Gastroesophageal sphincter (tissue), 3 donors: ENCODE results near the gene GOLIM4.

Experiments used
- CTCF ChIP-seq, 4 experiments: fragments of 200-600 bp in 2 of 4; fragments of 450-650 bp in 2 of 4; sonication (generic) in 1 of 4; IDR thresholded peaks; one replicate each; pipeline ENCODE4 v1.5.1; 2017 to 2019; ENCODE audit warnings: antibody characterized with exemption in 4 of 4, mild to moderate bottlenecking in 2 of 4, moderate library complexity in 2 of 4
- POLR2A ChIP-seq, 2 donors: fragments of 450-650 bp; IDR thresholded peaks; one replicate each; pipeline ENCODE4 v1.6.1; 2017; ENCODE audit warnings: antibody characterized with exemption in 2 of 2, mild to moderate bottlenecking in 2 of 2, moderate library complexity in 1 of 2
- POLR2AphosphoS5 ChIP-seq: sonication (generic); formaldehyde crosslinking; IDR thresholded peaks from one replicate; pipeline ENCODE4 v1.6.1; 2017; ENCODE audit warnings: antibody characterized with exemption

- TF ChIP-seq CTCF (IDR thresholded peaks at IDR 0.05) (no peak), POLR2A (IDR thresholded peaks at IDR 0.05) (no peak), POLR2AphosphoS5 (no peak)
These were observed 6.4 kb downstream of the GOLIM4 start for GRCh38 chr3:168089179-168089771.
